Ishikawa (cell line): ENCODE results near the gene LGR6.

Experiments used
- CEBPB ChIP-seq: IDR thresholded peaks from 2 replicates; pipeline ENCODE4 v1.6.1; 2012
- CREB1 ChIP-seq: IDR thresholded peaks from 2 replicates; pipeline ENCODE4 v1.6.1; 2012; ENCODE audit warnings: low read depth
- EP300 ChIP-seq: IDR thresholded peaks from 2 replicates; pipeline ENCODE4 v1.6.1; 2012; ENCODE audit warnings: borderline replicate concordance
- MAX ChIP-seq: IDR thresholded peaks from 2 replicates; pipeline ENCODE4 v1.6.1; 2012
- NFIC ChIP-seq: IDR thresholded peaks from 2 replicates; pipeline ENCODE4 v1.6.1; 2012
- RAD21 ChIP-seq: IDR thresholded peaks from 2 replicates; pipeline ENCODE4 v1.6.1; 2012; ENCODE audit warnings: low read depth
- REST ChIP-seq: IDR thresholded peaks from 2 replicates; pipeline ENCODE4 v1.6.1; 2012; ENCODE audit warnings: low read depth, mild to moderate bottlenecking
- TAF1 ChIP-seq: IDR thresholded peaks from 2 replicates; pipeline ENCODE4 v1.6.1; 2012; ENCODE audit warnings: low read depth, mild to moderate bottlenecking
- TCF12 ChIP-seq: IDR thresholded peaks from 2 replicates; pipeline ENCODE4 v1.6.1; 2012; ENCODE audit warnings: low read depth
- TEAD4 ChIP-seq: IDR thresholded peaks from 2 replicates; pipeline ENCODE4 v1.6.1; 2012
- YY1 ChIP-seq: IDR thresholded peaks from 2 replicates; pipeline ENCODE4 v1.6.1; 2012; ENCODE audit warnings: low read depth

GRCh38 chr1:202221911-202222909 lies 28.6 kb downstream of the LGR6 start:
- TF ChIP-seq YY1 = no peak
- TF ChIP-seq MAX = no peak
- TF ChIP-seq EP300 = no peak
- no peak for TF ChIP-seq RAD21
- no peak for TF ChIP-seq CREB1
- TF ChIP-seq REST = no peak
- TF ChIP-seq TAF1 = no peak
- no peak for TF ChIP-seq TCF12
- TF ChIP-seq TEAD4 = no peak
- TF ChIP-seq CEBPB = no peak
- no peak for TF ChIP-seq NFIC
